OCI-LY1 (cell line): ENCODE measurements around the gene ADGRG1.

ENCODE experiments used
- EZH2 ChIP-seq: fragments of 200-600 bp; sonication (generic), shearing (Covaris generic); IDR thresholded peaks from 2 replicates; pipeline ENCODE4 v1.8.0; 2017; ENCODE audit warnings: borderline replicate concordance, mixed run types, mild to moderate bottlenecking, antibody characterized with exemption, low read length, moderate library complexity, mixed read lengths
- TF ChIP-seq, protein P1 (sequence below): fragments of 200-600 bp; sonication (generic), shearing (Covaris generic); IDR thresholded peaks from 2 replicates; pipeline ENCODE4 v1.5.1; 2017; ENCODE audit warnings: mild to moderate bottlenecking, antibody characterized with exemption, low read length, moderate library complexity, mixed read lengths

DNA sequence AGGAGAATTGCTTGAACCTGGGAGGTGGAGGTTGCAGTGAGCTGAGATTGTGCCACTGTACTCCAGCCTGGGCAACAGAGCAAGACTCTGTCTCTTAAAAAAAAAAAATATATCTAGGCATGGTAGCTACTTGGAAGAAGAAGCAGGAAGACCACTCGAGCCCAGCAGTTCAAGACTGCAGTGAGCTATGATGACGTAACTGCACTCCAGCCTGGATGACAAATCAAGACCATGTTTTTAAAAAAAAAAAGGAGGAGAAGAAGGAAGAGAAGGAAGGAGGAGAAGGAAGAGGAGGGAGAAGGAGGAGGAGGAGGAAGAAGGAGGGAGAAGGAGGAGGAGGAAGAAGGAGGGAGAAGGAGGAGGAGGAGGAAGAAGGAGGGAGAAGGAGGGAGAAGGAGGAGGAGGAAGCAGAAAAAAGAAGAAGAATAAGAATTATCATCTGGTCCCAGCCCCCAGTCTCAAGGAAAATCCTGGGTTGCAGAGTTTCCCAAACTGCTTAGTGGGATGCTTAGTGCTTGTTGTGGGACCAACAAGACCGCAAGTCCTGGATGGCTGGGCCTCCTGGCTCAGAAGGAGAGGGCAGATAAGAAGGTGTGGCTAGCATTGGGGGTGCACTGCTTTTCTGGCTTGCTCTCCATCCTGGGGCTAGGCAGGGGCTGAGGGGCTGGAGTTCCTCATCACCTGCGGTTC, 62.5 kb downstream of the ADGRG1 start:
- TF ChIP-seq, protein P1, sequence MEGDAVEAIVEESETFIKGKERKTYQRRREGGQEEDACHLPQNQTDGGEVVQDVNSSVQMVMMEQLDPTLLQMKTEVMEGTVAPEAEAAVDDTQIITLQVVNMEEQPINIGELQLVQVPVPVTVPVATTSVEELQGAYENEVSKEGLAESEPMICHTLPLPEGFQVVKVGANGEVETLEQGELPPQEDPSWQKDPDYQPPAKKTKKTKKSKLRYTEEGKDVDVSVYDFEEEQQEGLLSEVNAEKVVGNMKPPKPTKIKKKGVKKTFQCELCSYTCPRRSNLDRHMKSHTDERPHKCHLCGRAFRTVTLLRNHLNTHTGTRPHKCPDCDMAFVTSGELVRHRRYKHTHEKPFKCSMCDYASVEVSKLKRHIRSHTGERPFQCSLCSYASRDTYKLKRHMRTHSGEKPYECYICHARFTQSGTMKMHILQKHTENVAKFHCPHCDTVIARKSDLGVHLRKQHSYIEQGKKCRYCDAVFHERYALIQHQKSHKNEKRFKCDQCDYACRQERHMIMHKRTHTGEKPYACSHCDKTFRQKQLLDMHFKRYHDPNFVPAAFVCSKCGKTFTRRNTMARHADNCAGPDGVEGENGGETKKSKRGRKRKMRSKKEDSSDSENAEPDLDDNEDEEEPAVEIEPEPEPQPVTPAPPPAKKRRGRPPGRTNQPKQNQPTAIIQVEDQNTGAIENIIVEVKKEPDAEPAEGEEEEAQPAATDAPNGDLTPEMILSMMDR, result no peak
- TF ChIP-seq EZH2, result no peak
